Endodermal cell (in vitro differentiated cells): ENCODE results near the gene TBX15. TPM values are rescaled to one million over a fixed set of nuclear protein-coding genes. Genes with fewer than 3 reads are reported as not detected.

Experiments
- DNase-seq: peaks from one replicate; pipeline ENCODE4 v3.0.0-alpha.2; 2017
- H3K27ac ChIP-seq: 2 replicates; pipeline ENCODE4 v1.5.1; 2013; ENCODE audit warnings: mild to moderate bottlenecking, low read depth, low read length, moderate library complexity
- H3K27me3 ChIP-seq: 2 replicates; pipeline ENCODE4 v1.6.1; 2013; ENCODE audit warnings: mild to moderate bottlenecking, low read length, moderate library complexity; ENCODE audit not compliant: insufficient read depth, control insufficient read depth, poor library complexity, severe bottlenecking
- H3K36me3 ChIP-seq: 2 replicates; pipeline ENCODE4 v1.7.0; 2013; ENCODE audit warnings: mild to moderate bottlenecking, low read length, moderate library complexity; ENCODE audit not compliant: control insufficient read depth, insufficient read depth
- H3K4me1 ChIP-seq: one replicate; pipeline ENCODE4 v1.7.0; 2013; ENCODE audit warnings: low read length; ENCODE audit not compliant: control insufficient read depth, insufficient read depth
- H3K4me3 ChIP-seq: 2 replicates; pipeline ENCODE4 v1.5.1; 2013; ENCODE audit warnings: mild to moderate bottlenecking, low read length, moderate library complexity
- H3K9ac ChIP-seq: 2 replicates; pipeline ENCODE4 v1.6.1; 2013; ENCODE audit warnings: mild to moderate bottlenecking, low read length, moderate library complexity; ENCODE audit not compliant: poor library complexity, severe bottlenecking; ENCODE audit errors: extremely low read depth
- H3K9me3 ChIP-seq: 2 replicates; pipeline ENCODE4 v1.6.1; 2013; ENCODE audit warnings: mild to moderate bottlenecking, low read length, moderate library complexity; ENCODE audit not compliant: control insufficient read depth
- H3K27ac Mint-ChIP-seq: 2 replicates; pipeline ENCODE4 v1.8.0; 2020; ENCODE audit warnings: mixed read lengths
- H3K27me3 Mint-ChIP-seq: 2 replicates; pipeline ENCODE4 v1.8.0; 2021; ENCODE audit warnings: mild to moderate bottlenecking, mixed read lengths; ENCODE audit not compliant: insufficient read depth
- H3K36me3 Mint-ChIP-seq: 2 replicates; pipeline ENCODE4 v1.8.0; 2020; ENCODE audit warnings: low read depth, mixed read lengths
- H3K4me1 Mint-ChIP-seq: 2 replicates; pipeline ENCODE4 v1.8.0; 2020; ENCODE audit warnings: mixed read lengths
- H3K4me3 Mint-ChIP-seq: 2 replicates; pipeline ENCODE4 v1.8.0; 2020; ENCODE audit warnings: mild to moderate bottlenecking, moderate library complexity, mixed read lengths
- H3K9me3 Mint-ChIP-seq: 2 replicates; pipeline ENCODE4 v1.8.0; 2020; ENCODE audit warnings: mild to moderate bottlenecking, mixed read lengths
- WGBS, 2 experiments: methylation state at CpG; one replicate each; pipeline versions ENCODE4 v1.1.5 to v1.1.7; 2013; ENCODE audit warnings: missing lambda C conversion rate in 2 of 2, mixed read lengths in 1 of 2; ENCODE audit not compliant: insufficient coverage in 1 of 2, insufficient read length in 1 of 2; 5-methylcytosine and 5-hydroxymethylcytosine counted together
- total RNA-seq, 2 donors: library from RNA; stranded (reverse); fragmentation: NEBNext Ultra II Directional in 1 of 2; extraction: Animal tissue kit (Norgen Biotek cat#: 25700) in 1 of 2; gene quantifications; 2 replicates in 1 of 2; 3 replicates in 1 of 2; pipeline ENCODE4 v1.2.1, GENCODE V29; 2021
- TF ChIP-seq, protein P1 (sequence below): fragments of 200-600 bp; sonication (generic); conservative IDR thresholded peaks from 2 replicates; pipeline ENCODE4 v1.5.0; 2021; ENCODE audit warnings: antibody characterized with exemption, mild to moderate bottlenecking

The TBX15 gene
- total RNA-seq, 2 donors from 2014 or later = 0.09 TPM; not detected in 1

GRCh38 chr1:118961156-118961555 lies 27.0 kb downstream of the TBX15 start:
- H3K27ac ChIP-seq = no peak overlapping the region
- no peak for DNase-seq
- H3K4me1 Mint-ChIP-seq = peaks cover 8% of the 10 kb centered on the region
- H3K27me3 Mint-ChIP-seq = peaks cover 8% of the 10 kb centered on the region
- H3K9me3 Mint-ChIP-seq = no peaks in the 10 kb centered on the region
- no peaks in the 10 kb centered on the region for H3K9me3 ChIP-seq
- WGBS, 2 experiments = 89% methylated on average over 2 of the region's 2 CpGs; no CpG with 5 or more reads in 1 of the 2 experiments
- no peak overlapping the region for H3K4me3 Mint-ChIP-seq
- no peak overlapping the region for H3K27ac Mint-ChIP-seq
- H3K9ac ChIP-seq = no peak overlapping the region
- TF ChIP-seq, protein P1, sequence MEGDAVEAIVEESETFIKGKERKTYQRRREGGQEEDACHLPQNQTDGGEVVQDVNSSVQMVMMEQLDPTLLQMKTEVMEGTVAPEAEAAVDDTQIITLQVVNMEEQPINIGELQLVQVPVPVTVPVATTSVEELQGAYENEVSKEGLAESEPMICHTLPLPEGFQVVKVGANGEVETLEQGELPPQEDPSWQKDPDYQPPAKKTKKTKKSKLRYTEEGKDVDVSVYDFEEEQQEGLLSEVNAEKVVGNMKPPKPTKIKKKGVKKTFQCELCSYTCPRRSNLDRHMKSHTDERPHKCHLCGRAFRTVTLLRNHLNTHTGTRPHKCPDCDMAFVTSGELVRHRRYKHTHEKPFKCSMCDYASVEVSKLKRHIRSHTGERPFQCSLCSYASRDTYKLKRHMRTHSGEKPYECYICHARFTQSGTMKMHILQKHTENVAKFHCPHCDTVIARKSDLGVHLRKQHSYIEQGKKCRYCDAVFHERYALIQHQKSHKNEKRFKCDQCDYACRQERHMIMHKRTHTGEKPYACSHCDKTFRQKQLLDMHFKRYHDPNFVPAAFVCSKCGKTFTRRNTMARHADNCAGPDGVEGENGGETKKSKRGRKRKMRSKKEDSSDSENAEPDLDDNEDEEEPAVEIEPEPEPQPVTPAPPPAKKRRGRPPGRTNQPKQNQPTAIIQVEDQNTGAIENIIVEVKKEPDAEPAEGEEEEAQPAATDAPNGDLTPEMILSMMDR = no peak
- no peaks in the 10 kb centered on the region for H3K36me3 Mint-ChIP-seq
- no peaks in the 10 kb centered on the region for H3K4me1 ChIP-seq
- H3K4me3 ChIP-seq = no peak overlapping the region
- no peaks in the 10 kb centered on the region for H3K36me3 ChIP-seq
- H3K27me3 ChIP-seq = no peaks in the 10 kb centered on the region

DNA sequence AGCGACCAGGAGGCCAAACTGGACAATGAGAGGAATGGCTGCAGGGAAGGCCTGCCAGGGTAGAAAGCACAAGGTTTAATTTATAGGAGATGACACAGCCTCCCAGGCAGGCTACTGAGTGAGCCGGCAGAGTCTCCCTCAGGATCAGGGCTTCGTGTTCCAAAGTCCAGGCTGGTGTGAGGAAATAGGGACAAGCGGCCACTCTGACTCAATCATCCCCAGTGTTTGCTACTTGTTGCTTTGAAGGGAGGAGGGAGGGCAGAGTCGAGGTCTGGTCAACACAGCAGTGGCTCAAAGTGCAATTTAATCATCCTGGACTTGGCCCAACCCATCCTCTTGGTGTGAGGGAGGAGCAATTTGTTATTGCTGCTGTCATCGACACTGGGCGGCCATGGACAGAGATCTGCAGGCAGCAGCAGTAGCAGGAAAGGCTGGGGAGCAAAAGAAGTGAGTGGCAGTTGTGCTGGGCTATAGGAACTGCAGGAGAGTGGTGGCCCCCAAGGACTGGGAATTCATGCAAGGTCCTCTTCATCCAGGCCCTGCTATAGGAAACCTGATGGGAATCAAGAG lies 27.5 kb downstream of the TBX15 start:
- Histone ChIP-seq H3K9ac (no peak overlapping the region), H3K4me3 (no peak overlapping the region), H3K27ac (no peak overlapping the region), H3K36me3 (no peaks in the 10 kb centered on the region), H3K9me3 (no peaks in the 10 kb centered on the region), H3K4me1 (no peaks in the 10 kb centered on the region), H3K27me3 (no peaks in the 10 kb centered on the region)
- H3K36me3 Mint-ChIP-seq = no peaks in the 10 kb centered on the region
- peaks cover 8% of the 10 kb centered on the region for H3K27me3 Mint-ChIP-seq
- H3K9me3 Mint-ChIP-seq = no peaks in the 10 kb centered on the region
- no peak overlapping the region for H3K4me3 Mint-ChIP-seq
- WGBS, 2 experiments = 87 to 91% methylated on average over 4 to 7 of the region's 7 CpGs
- no peak overlapping the region for H3K27ac Mint-ChIP-seq
- H3K4me1 Mint-ChIP-seq = peaks cover 8% of the 10 kb centered on the region
- TF ChIP-seq, protein P1 = no peak
- DNase-seq = no peak

DNA sequence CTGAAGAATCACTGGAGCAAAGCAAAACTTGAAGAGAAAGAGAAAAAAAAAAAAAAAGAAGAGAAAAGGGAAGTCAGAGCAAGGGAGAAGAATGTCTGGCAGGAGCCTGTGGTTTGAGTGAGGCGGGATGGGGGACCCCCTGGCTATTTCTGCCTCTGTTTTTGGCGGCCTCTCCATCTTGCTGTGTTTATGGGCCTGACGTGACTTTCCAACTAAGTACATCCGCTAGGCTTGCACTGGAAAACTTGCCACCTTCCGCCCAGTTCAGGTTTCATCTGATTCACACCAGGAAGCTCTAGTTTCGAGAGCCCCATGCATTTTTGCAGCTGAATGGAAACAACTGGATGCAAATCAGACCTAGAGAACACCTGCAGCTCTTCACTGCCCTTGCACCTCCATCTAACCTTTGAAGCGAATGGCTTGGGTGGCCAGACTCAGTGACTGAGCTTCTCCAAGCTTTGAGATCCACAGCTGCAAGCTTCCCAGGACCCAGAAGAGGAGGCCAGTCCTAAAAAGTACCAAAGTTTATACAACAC lies 28.0 kb downstream of the TBX15 start:
- TF ChIP-seq, protein P1 = no peak
- Mint-ChIP-seq H3K36me3 (no peaks in the 10 kb centered on the region), H3K4me3 (no peak overlapping the region), H3K4me1 (peaks cover 8% of the 10 kb centered on the region), H3K27me3 (peaks cover 8% of the 10 kb centered on the region), H3K27ac (no peak overlapping the region), H3K9me3 (no peaks in the 10 kb centered on the region)
- no peak overlapping the region for H3K27ac ChIP-seq
- no peak overlapping the region for H3K9ac ChIP-seq
- no peaks in the 10 kb centered on the region for H3K27me3 ChIP-seq
- H3K9me3 ChIP-seq = no peaks in the 10 kb centered on the region
- H3K36me3 ChIP-seq = no peaks in the 10 kb centered on the region
- 73 to 77% methylated on average over 6 to 7 of the region's 7 CpGs for WGBS, 2 experiments
- H3K4me1 ChIP-seq = no peaks in the 10 kb centered on the region
- no peak overlapping the region for H3K4me3 ChIP-seq
- DNase-seq = peak; percentile 53
